Endothelial cell of umbilical vein (primary cell): ENCODE data around the gene WARS2.

ENCODE experiments used
- EZH2 ChIP-seq: IDR thresholded peaks from 2 replicates; pipeline ENCODE4 v1.6.1; 2012; ENCODE audit warnings: borderline replicate concordance, low read depth, mild to moderate bottlenecking, moderate library complexity, low read length, inconsistent platforms; ENCODE audit not compliant: severe bottlenecking
- JUN ChIP-seq: IDR thresholded peaks from 2 replicates; pipeline ENCODE4 v1.6.1; 2011; ENCODE audit warnings: borderline replicate concordance, low read depth; ENCODE audit not compliant: insufficient read length, insufficient read depth
- POLR2A ChIP-seq: IDR thresholded peaks from 2 replicates; pipeline ENCODE4 v1.6.1; 2012; ENCODE audit warnings: low read depth, mild to moderate bottlenecking, control low read depth, low read length
- POLR2AphosphoS5 ChIP-seq: IDR thresholded peaks from 2 replicates; pipeline ENCODE4 v1.6.1; 2012; ENCODE audit warnings: low read depth, mild to moderate bottlenecking, control low read depth, low read length, moderate library complexity; ENCODE audit not compliant: insufficient read depth
- TF ChIP-seq, protein P1 (sequence below), 2 donors: IDR thresholded peaks; 1 replicate in 1 of 2; 2 replicates in 1 of 2; pipeline ENCODE4 v1.5.1; 2011; ENCODE audit warnings: low read length in 2 of 2, mild to moderate bottlenecking in 2 of 2, moderate library complexity in 2 of 2, control low read depth in 1 of 2, inconsistent platforms in 1 of 2, low read depth in 1 of 2; ENCODE audit not compliant: insufficient read depth in 1 of 2; ENCODE audit errors: extremely low read depth in 1 of 2

DNA sequence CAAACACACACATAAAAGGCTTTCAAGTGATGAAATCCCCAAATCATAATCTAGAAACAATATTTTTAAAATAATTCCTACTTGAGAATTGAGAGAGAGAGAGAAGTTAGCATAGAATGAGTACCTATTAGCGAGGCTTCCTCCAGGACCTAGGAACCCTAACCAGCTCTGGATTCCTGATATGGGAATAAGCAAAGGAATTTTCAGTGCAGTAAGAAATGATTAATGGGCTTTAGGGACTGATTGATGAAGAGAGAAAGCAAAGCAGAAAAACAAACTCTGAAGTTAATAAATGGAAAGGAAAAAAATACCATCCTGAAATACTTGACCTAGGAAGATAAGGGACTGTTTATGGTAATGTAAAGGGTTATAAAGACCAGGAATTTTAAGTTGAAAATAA lies 60.6 kb downstream of the WARS2 start:
- TF ChIP-seq POLR2AphosphoS5 (no peak), POLR2A (no peak), EZH2 (no peak), JUN (no peak)
- TF ChIP-seq, protein P1, sequence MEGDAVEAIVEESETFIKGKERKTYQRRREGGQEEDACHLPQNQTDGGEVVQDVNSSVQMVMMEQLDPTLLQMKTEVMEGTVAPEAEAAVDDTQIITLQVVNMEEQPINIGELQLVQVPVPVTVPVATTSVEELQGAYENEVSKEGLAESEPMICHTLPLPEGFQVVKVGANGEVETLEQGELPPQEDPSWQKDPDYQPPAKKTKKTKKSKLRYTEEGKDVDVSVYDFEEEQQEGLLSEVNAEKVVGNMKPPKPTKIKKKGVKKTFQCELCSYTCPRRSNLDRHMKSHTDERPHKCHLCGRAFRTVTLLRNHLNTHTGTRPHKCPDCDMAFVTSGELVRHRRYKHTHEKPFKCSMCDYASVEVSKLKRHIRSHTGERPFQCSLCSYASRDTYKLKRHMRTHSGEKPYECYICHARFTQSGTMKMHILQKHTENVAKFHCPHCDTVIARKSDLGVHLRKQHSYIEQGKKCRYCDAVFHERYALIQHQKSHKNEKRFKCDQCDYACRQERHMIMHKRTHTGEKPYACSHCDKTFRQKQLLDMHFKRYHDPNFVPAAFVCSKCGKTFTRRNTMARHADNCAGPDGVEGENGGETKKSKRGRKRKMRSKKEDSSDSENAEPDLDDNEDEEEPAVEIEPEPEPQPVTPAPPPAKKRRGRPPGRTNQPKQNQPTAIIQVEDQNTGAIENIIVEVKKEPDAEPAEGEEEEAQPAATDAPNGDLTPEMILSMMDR (IDR thresholded peaks at IDR 0.05; ENCODE audit: extremely low read depth in 1 of 2, insufficient read depth in 1 of 2, low read depth in 1 of 2, low read length in 2 of 2): no peak
